Testis (tissue), 2 donors: ENCODE results near the gene UGT2B7.

Experiments
- CTCF ChIP-seq, 3 experiments: fragments of 450-650 bp in 2 of 3; fragments of 200-600 bp in 1 of 3; sonication (generic) in 1 of 3; IDR thresholded peaks; one replicate each; pipeline ENCODE4 v1.5.1; 2016 to 2019; ENCODE audit warnings: antibody characterized with exemption in 3 of 3, mild to moderate bottlenecking in 2 of 3, moderate library complexity in 1 of 3
- POLR2A ChIP-seq: fragments of 450-650 bp; IDR thresholded peaks from one replicate; pipeline ENCODE4 v1.6.1; 2017; ENCODE audit warnings: antibody characterized with exemption, mild to moderate bottlenecking, moderate library complexity

- TF ChIP-seq CTCF (IDR thresholded peaks at IDR 0.05) (no peak), POLR2A (no peak)
Measured at GRCh38 chr4:69096111-69096656, at the start of gene UGT2B7.
